MM.1S (cell line): ENCODE data around the gene C19orf38.

Experiments used
- DNase-seq: peaks from one replicate; pipeline ENCODE4 v3.0.0-alpha.2; 2015
- H2AFZ ChIP-seq: fragments of 300-600 bp; sonication (generic); 2 replicates; pipeline ENCODE4 v1.6.0; 2016; ENCODE audit warnings: antibody characterized with exemption, low read length
- H3F3A ChIP-seq: fragments of 300-600 bp; sonication (generic); 2 replicates; pipeline ENCODE4 v1.6.1; 2016; ENCODE audit warnings: mild to moderate bottlenecking, antibody characterized with exemption, low read length, moderate library complexity, mixed read lengths; ENCODE audit not compliant: insufficient read depth
- H3K27ac ChIP-seq: fragments of 300-600 bp; sonication (generic); 2 replicates; pipeline ENCODE4 v1.5.1; 2016; ENCODE audit warnings: mild to moderate bottlenecking, low read length
- H3K27me3 ChIP-seq: fragments of 300-600 bp; sonication (generic); replicated peaks from 2 replicates; pipeline ENCODE4 v1.6.0; 2016; ENCODE audit warnings: low read length; ENCODE audit not compliant: insufficient read depth
- H3K36me3 ChIP-seq: fragments of 300-600 bp; sonication (generic); replicated peaks from 2 replicates; pipeline ENCODE4 v1.6.1; 2016; ENCODE audit warnings: mild to moderate bottlenecking, low read length, mixed read lengths; ENCODE audit not compliant: insufficient read depth
- H3K4me1 ChIP-seq: fragments of 300-600 bp; sonication (generic); 2 replicates; pipeline ENCODE4 v1.6.1; 2016; ENCODE audit warnings: low read length, mixed read lengths
- H3K4me2 ChIP-seq: fragments of 300-600 bp; sonication (generic); 2 replicates; pipeline ENCODE4 v1.6.0; 2016; ENCODE audit warnings: low read depth, low read length
- H3K4me3 ChIP-seq: fragments of 300-600 bp; sonication (generic); 2 replicates; pipeline ENCODE4 v1.5.1; 2016; ENCODE audit warnings: low read length, mixed read lengths
- H3K79me2 ChIP-seq: fragments of 300-600 bp; sonication (generic); 2 replicates; pipeline ENCODE4 v1.6.1; 2016; ENCODE audit warnings: mixed run types, low read length, mixed read lengths
- H3K9ac ChIP-seq: fragments of 300-600 bp; sonication (generic); 2 replicates; pipeline ENCODE4 v1.6.1; 2016; ENCODE audit warnings: low read length, mixed read lengths
- H3K9me2 ChIP-seq: fragments of 300-600 bp; sonication (generic); replicated peaks from 2 replicates; pipeline ENCODE4 v1.6.1; 2016; ENCODE audit warnings: mild to moderate bottlenecking, low read length, mixed read lengths; ENCODE audit not compliant: insufficient read depth
- H3K9me3 ChIP-seq: fragments of 300-600 bp; sonication (generic); replicated peaks from 2 replicates; pipeline ENCODE4 v1.6.1; 2016; ENCODE audit warnings: mild to moderate bottlenecking, low read length, mixed read lengths; ENCODE audit not compliant: insufficient read depth
- H4K20me1 ChIP-seq: fragments of 300-600 bp; sonication (generic); 2 replicates; pipeline ENCODE4 v1.6.1; 2016; ENCODE audit warnings: mild to moderate bottlenecking, low read length, moderate library complexity, mixed read lengths; ENCODE audit not compliant: insufficient read depth
- EZH2 ChIP-seq: fragments of 300-600 bp; sonication (generic); optimal IDR thresholded peaks from 2 replicates; pipeline ENCODE3; 2017; ENCODE audit warnings: low read depth, mild to moderate bottlenecking, antibody characterized with exemption, low read length, mixed read lengths
- EZH2phosphoT487 ChIP-seq: fragments of 300-600 bp; sonication (generic); IDR thresholded peaks from 2 replicates; pipeline ENCODE4 v1.6.1; 2018; ENCODE audit warnings: antibody characterized with exemption, low read length
- TF ChIP-seq, protein P1 (sequence below): fragments of 300-600 bp; sonication (generic); IDR thresholded peaks from 2 replicates; pipeline ENCODE4 v1.5.1; 2016; ENCODE audit warnings: antibody characterized with exemption, low read length, mixed read lengths

C19orf38 gene

GRCh38 chr19:10911579-10912363 is 63.6 kb downstream of the C19orf38 start:
- Histone ChIP-seq H3K27ac (no peak overlapping the region), H3K9ac (no peak overlapping the region), H2AFZ (no peak overlapping the region), H3K4me2 (no peak overlapping the region), H3K9me2 (no peaks in the 10 kb centered on the region), H3K9me3 (no peaks in the 10 kb centered on the region), H3K79me2 (no peaks in the 10 kb centered on the region), H3K4me3 (no peak overlapping the region), H3K4me1 (no peaks in the 10 kb centered on the region), H3F3A (no peaks in the 10 kb centered on the region), H4K20me1 (no peaks in the 10 kb centered on the region), H3K36me3 (no peaks in the 10 kb centered on the region), H3K27me3 (no peaks in the 10 kb centered on the region)
- DNase-seq, result no peak
- TF ChIP-seq EZH2phosphoT487 (no peak), EZH2 (no peak)

GRCh38 chr19:10912619-10913018 is 64.4 kb downstream of the C19orf38 start:
- no peak overlapping the region for H3K27ac ChIP-seq
- H3K4me1 ChIP-seq, result no peaks in the 10 kb centered on the region
- H3F3A ChIP-seq, result no peaks in the 10 kb centered on the region
- no peaks in the 10 kb centered on the region for H3K9me3 ChIP-seq
- H2AFZ ChIP-seq, result no peak overlapping the region
- no peaks in the 10 kb centered on the region for H3K79me2 ChIP-seq
- TF ChIP-seq EZH2phosphoT487 (no peak), EZH2 (no peak)
- TF ChIP-seq, protein P1, sequence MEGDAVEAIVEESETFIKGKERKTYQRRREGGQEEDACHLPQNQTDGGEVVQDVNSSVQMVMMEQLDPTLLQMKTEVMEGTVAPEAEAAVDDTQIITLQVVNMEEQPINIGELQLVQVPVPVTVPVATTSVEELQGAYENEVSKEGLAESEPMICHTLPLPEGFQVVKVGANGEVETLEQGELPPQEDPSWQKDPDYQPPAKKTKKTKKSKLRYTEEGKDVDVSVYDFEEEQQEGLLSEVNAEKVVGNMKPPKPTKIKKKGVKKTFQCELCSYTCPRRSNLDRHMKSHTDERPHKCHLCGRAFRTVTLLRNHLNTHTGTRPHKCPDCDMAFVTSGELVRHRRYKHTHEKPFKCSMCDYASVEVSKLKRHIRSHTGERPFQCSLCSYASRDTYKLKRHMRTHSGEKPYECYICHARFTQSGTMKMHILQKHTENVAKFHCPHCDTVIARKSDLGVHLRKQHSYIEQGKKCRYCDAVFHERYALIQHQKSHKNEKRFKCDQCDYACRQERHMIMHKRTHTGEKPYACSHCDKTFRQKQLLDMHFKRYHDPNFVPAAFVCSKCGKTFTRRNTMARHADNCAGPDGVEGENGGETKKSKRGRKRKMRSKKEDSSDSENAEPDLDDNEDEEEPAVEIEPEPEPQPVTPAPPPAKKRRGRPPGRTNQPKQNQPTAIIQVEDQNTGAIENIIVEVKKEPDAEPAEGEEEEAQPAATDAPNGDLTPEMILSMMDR, result no peak
- no peak overlapping the region for H3K9ac ChIP-seq
- H4K20me1 ChIP-seq, result no peaks in the 10 kb centered on the region
- H3K9me2 ChIP-seq, result no peaks in the 10 kb centered on the region
- no peak for DNase-seq
- no peak overlapping the region for H3K4me3 ChIP-seq
- no peaks in the 10 kb centered on the region for H3K36me3 ChIP-seq
- no peaks in the 10 kb centered on the region for H3K27me3 ChIP-seq
- H3K4me2 ChIP-seq, result no peak overlapping the region

DNA sequence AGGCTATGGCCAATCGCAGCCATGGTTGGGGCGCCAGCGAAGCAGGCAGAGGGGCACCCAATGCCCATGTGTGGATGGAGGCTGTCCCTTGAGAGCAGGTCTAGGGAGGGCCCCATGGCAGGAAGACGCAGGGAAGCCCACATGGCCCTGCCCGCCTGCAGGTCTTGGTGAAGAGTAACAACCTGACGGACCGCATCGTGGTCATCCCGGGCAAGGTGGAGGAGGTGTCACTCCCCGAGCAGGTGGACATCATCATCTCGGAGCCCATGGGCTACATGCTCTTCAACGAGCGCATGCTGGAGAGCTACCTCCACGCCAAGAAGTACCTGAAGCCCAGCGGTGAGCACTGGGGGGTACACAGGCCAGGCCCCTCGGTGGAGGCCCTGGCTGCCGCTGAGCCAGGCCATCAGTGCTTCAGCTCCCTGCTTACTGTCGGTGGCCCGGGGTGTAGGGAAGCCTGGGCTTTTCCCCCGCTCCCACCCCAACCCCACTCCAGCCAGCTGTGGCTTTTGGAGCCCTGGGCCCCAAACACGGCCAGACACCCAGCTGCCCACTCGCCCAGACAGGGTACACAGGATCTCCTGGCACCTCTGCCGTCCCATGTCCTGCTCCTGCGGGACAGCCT is 65.6 kb downstream of the C19orf38 start:
- no peak for DNase-seq
- no peaks in the 10 kb centered on the region for H3K4me1 ChIP-seq
- no peak overlapping the region for H3K4me3 ChIP-seq
- no peaks in the 10 kb centered on the region for H3K79me2 ChIP-seq
- H3K27ac ChIP-seq, result no peak overlapping the region
- H3K9ac ChIP-seq, result no peak overlapping the region
- no peaks in the 10 kb centered on the region for H3K9me3 ChIP-seq
- no peak overlapping the region for H3K4me2 ChIP-seq
- TF ChIP-seq, protein P1, result no peak
- no peak for TF ChIP-seq EZH2phosphoT487
- no peak for TF ChIP-seq EZH2
- H3K9me2 ChIP-seq, result no peaks in the 10 kb centered on the region
- no peak overlapping the region for H2AFZ ChIP-seq
- no peaks in the 10 kb centered on the region for H4K20me1 ChIP-seq
- no peaks in the 10 kb centered on the region for H3F3A ChIP-seq
- H3K27me3 ChIP-seq, result no peaks in the 10 kb centered on the region
- no peaks in the 10 kb centered on the region for H3K36me3 ChIP-seq
